CD4-positive, alpha-beta T cell treated with Interleukin-2 at 100 ng/mL for 4 hours (primary cell): Measurements from ENCODE around the gene SLC13A1.
"Not testable (repeated sequence)": the region's sequence is repeated elsewhere in the genome, so short reads cannot be mapped to it uniquely, and the experiment has no call there.

ENCODE experiments used
- DNase-seq: peaks from one replicate; pipeline ENCODE4 v3.0.0-alpha.2; 2020; ENCODE audit warnings: low spot score

The SLC13A1 gene, protein sequence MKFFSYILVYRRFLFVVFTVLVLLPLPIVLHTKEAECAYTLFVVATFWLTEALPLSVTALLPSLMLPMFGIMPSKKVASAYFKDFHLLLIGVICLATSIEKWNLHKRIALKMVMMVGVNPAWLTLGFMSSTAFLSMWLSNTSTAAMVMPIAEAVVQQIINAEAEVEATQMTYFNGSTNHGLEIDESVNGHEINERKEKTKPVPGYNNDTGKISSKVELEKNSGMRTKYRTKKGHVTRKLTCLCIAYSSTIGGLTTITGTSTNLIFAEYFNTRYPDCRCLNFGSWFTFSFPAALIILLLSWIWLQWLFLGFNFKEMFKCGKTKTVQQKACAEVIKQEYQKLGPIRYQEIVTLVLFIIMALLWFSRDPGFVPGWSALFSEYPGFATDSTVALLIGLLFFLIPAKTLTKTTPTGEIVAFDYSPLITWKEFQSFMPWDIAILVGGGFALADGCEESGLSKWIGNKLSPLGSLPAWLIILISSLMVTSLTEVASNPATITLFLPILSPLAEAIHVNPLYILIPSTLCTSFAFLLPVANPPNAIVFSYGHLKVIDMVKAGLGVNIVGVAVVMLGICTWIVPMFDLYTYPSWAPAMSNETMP

GRCh38 chr7:123199883-123200282, at the start of gene SLC13A1:
SLC13A1 (minus strand) TSS chr7:123199969; CDS start chr7:123199946, 23 bp downstream.
- DNase-seq: no peak

- DNase-seq: no peak
Observed at GRCh38 chr7:123244768-123245167, 45.0 kb upstream of the SLC13A1 start.

- no peak for DNase-seq
Observed at GRCh38 chr7:123242467-123243092, 42.8 kb upstream of the SLC13A1 start.

DNA sequence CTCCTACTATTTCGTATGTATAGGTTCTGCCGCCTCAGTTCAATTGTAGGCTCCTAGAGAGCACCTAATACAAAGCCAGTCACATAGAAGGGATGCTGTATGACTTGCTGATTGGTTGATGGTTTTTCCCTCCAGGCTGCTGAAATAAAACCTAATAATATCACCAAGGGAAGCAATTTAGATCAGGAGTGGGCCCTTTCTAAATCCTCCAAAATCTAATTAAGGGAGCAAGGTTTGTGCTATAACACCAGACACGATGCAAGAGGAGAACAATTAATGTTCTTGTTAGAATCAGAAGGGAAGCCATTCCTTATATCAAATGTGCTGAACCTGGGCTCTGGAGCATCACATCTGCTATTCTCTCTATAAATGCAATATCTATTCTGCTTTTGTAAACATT, 42.0 kb upstream of the SLC13A1 start:
- no peak for DNase-seq

DNA sequence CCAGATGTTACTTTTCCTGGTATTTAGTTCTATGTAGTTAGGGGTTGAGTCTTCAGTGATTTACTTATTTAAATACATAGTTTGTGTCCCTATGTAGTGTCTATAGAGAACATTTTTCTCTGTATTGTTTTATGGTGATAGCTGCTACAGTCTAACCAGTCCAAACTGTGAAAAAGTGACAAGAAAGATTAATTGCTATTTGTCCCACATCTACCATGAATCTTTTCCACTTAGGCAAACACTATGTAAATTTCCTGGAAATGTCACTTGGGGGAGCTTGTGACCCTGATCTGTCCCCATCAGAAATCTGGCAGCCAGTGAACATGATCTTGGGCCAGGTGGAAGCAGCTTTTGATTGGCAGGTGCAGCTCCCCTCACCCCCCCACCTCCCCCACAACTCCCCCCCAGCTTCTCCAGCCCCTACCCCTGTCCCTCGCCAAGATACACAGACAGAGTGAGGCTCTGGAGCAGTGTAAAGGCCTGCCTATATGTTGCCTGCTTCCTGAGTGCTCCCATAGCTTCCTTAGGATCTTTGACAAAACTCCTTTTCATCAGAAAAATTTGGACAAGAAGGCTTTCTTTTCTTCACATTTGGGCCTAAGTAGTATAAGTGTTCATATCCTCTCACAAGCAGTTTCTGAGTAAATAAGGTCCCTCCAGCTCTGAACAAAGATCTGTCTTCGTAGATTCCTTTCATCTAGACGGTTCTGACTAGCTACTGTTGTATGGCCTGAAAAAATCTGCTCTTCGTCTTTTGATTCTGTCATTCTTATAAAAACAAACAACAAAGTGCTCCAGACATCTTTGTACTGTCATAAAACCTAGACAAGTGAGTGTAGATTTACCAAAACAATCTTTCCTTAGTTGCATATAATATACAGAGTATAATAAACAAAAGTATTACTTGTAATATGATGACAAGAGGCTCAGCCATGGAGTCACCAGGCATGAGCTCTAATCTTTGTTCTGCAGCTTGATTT, 31.5 kb upstream of the SLC13A1 start:
- DNase-seq: no peak

DNA sequence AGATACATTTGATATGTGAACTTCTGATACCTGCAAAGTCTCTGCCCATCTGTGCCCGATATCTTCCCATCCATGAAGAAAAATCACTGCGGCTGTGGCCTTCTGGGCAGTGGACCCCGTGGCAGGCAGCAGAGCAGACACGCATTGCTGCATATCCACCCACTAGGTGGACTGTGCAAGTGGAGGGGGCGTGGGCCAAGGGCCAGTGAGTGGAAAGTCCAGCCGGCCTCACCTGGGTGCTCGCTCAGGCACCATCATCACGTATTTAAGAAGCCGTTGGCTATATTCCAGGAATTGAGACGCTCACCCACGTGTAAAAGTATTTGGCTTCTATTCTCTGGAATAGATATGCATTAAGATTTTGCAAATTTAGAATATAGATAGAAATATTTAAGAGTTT, 30.8 kb upstream of the SLC13A1 start:
- no peak for DNase-seq

DNA sequence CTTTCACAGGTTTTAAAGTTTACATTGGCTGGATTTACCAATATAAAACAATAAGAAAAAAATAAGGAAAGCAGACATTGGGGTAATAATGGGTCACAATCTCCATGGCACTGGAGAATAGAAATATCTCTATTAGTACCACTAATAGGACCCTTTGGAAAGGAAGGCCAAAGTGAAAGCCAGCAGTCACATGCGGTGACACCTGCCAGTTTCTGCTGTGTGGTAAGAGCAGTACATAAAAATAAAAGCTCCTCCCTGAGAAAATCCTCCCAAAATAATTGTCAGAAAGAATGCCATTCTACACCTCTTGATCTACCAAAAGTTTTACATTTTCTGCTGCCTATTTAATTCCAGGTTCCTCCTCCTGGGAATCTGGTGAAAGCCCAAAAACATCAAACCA, 30.4 kb upstream of the SLC13A1 start:
- DNase-seq: no peak

- no peak for DNase-seq
Observed at GRCh38 chr7:123229426-123229825, 29.7 kb upstream of the SLC13A1 start.

GRCh38 chr7:123227666-123228065, 27.9 kb upstream of the SLC13A1 start:
- DNase-seq: not testable (repeated sequence)

- no peak for DNase-seq
Observed at GRCh38 chr7:123220396-123220795, 20.6 kb upstream of the SLC13A1 start.

DNA sequence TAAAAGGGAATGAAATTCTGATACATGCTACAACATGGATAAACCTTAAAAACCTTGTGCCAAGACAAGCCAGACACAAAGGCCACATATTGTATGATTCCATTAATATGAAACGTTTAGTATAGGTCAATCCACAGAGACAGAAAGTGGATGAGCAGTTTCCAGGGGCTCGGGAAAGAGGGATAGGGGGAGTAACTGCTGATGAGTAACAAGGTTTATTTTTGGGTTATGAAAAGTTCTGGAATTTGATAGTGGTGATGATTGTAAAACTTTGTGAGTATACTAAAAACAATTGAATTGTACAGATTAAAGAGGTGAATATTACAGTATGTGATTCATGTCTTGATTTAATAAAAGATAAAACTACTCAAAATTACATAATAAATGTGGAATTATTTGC, 19.1 kb upstream of the SLC13A1 start:
- DNase-seq: no peak

DNA sequence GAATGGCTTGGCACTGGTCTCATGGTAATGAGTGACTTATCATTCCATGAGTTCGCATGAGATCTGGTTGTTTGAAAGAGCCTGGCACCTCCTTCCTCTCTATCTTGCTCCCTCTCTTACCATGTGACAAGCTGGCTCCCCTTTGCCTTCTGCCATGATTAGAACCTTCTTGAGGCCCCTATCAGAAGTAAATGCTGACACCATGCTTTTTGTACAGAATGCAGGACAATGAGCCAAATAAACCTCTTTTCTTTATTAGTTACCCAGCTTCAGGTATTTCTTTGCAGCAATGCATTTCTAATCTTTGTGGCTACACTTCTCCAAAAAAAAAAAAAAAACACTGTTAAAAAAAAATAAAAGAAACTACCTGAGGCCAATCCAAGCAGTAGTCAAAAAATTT, 17.1 kb upstream of the SLC13A1 start:
- DNase-seq: no peak

DNA sequence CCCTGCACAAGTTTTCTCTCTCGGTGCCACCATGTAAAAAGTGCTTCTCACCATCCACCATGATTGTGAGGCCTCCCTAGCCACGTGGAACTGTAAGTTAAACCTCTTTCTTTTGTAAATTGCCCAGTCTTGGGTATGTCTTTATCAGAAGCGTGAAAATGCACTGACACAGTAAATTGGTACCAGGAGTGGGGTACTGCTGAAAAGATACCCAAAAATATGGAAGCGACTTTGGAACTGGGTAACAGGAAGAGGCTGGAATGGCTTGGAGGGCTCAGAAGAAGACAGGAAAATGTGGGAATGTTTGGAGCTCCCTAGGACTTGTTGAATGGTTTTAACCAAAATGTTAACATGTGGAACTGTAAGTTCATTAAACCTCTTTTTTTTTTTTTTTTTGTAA, 15.6 kb upstream of the SLC13A1 start:
- DNase-seq: no peak

GRCh38 chr7:123211545-123211944, 11.8 kb upstream of the SLC13A1 start:
- DNase-seq: no peak

- no peak for DNase-seq
Observed at GRCh38 chr7:123210986-123211385, 11.2 kb upstream of the SLC13A1 start.

DNA sequence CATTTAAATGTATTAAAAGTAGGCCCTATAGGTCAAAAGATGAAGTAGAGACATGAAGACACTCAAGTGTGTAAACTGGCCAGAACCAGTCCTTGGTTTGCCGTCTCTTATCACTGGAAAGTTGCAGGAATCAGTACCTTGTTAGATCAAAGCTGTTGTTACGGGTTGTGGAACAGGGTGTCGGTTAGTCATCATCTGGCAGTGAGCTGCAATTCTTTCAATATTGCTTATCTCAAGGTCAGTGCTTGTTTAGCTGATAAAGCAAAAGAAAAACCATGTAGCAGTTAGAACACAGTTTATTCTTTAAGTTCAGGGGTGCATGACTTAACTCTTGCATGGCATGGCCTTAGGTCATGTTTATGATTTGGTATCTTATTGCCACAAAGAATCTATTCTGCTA, 10.0 kb upstream of the SLC13A1 start:
- no peak for DNase-seq

- DNase-seq: no peak
Observed at GRCh38 chr7:123208793-123209192, 9.0 kb upstream of the SLC13A1 start.

- DNase-seq: no peak
Observed at GRCh38 chr7:123204206-123204835, 4.6 kb upstream of the SLC13A1 start.

GRCh38 chr7:123201901-123202300, 2.1 kb upstream of the SLC13A1 start:
- DNase-seq: no peak

- no peak for DNase-seq
Observed at GRCh38 chr7:123198668-123199652, 809 bp downstream of the SLC13A1 start.
